Stimulated activated CD8-positive, alpha-beta memory T cell treated with anti-CD3 and anti-CD28 coated beads, Interleukin-15, amount 100 ng/mL, for 4 hours (primary cell): ENCODE measurements around the gene MIOX.
A peak's percentile ranks its signal among the peaks of the same experiment; 100 is the strongest.

ENCODE experiments used
- DNase-seq, 2 donors: peaks; one replicate each; pipeline ENCODE4 v3.0.0-alpha.2; 2020; ENCODE audit warnings: low read depth in 2 of 2

The MIOX gene

GRCh38 chr22:50490531-50491308, 4.1 kb downstream of the MIOX start:
- DNase-seq = no peak

GRCh38 chr22:50497093-50497492, 10.4 kb downstream of the MIOX start:
- DNase-seq = no peak

GRCh38 chr22:50498322-50498890, 11.7 kb downstream of the MIOX start:
- DNase-seq = peak; percentile 29 to 45

GRCh38 chr22:50500452-50500851, 13.8 kb downstream of the MIOX start:
- no peak for DNase-seq

- no peak for DNase-seq
Observed at GRCh38 chr22:50502096-50502495, 15.4 kb downstream of the MIOX start.

- no peak for DNase-seq
Observed at GRCh38 chr22:50502628-50503474, 16.2 kb downstream of the MIOX start.

- no peak for DNase-seq
Observed at GRCh38 chr22:50503475-50504145, 17.0 kb downstream of the MIOX start.

GRCh38 chr22:50504369-50505211, 17.9 kb downstream of the MIOX start:
- DNase-seq = no peak

- no peak for DNase-seq
Observed at GRCh38 chr22:50505276-50505775, 18.7 kb downstream of the MIOX start.

- DNase-seq = no peak
Observed at GRCh38 chr22:50505776-50506610, 19.3 kb downstream of the MIOX start.

GRCh38 chr22:50506611-50507420, 20.2 kb downstream of the MIOX start:
- no peak for DNase-seq

- DNase-seq = peak; percentile 84 to 91
Observed at GRCh38 chr22:50507421-50507990, 20.8 kb downstream of the MIOX start, which contains the start of gene LMF2. Gene LMF2, minus strand, starts transcription at chr22:50507702. Its CDS starts 27 bp downstream, at chr22:50507675.

- DNase-seq = peak; percentile 96 to 97
Observed at GRCh38 chr22:50507991-50508884, 21.6 kb downstream of the MIOX start, which contains the start of gene NCAPH2. Gene NCAPH2, plus strand, starts transcription at chr22:50508224. Its CDS starts 114 bp downstream, at chr22:50508338.

- DNase-seq = no peak
Observed at GRCh38 chr22:50508897-50509296, 22.2 kb downstream of the MIOX start.

- no peak for DNase-seq
Observed at GRCh38 chr22:50513175-50513574, 26.5 kb downstream of the MIOX start.

- no peak for DNase-seq
Observed at GRCh38 chr22:50516068-50516467, 29.4 kb downstream of the MIOX start.

- no peak for DNase-seq
Observed at GRCh38 chr22:50516891-50517290, 30.2 kb downstream of the MIOX start.
